Fibroblast of lung (primary cell): ENCODE measurements around the gene STPG4.

Experiments used
- EZH2 ChIP-seq: IDR thresholded peaks from 2 replicates; pipeline ENCODE4 v1.5.1; 2012; ENCODE audit warnings: low read length, control low read depth, mild to moderate bottlenecking; ENCODE audit errors: missing control alignments
- TF ChIP-seq, protein P1 (sequence below), 2 donors: IDR thresholded peaks in 1 of 2; conservative IDR thresholded peaks in 1 of 2; 1 replicate in 1 of 2; 2 replicates in 1 of 2; pipeline ENCODE4 v1.5.1; 2011 to 2012; ENCODE audit warnings: low read length in 2 of 2, control low read depth in 1 of 2, inconsistent platforms in 1 of 2, low read depth in 1 of 2, mild to moderate bottlenecking in 1 of 2

DNA sequence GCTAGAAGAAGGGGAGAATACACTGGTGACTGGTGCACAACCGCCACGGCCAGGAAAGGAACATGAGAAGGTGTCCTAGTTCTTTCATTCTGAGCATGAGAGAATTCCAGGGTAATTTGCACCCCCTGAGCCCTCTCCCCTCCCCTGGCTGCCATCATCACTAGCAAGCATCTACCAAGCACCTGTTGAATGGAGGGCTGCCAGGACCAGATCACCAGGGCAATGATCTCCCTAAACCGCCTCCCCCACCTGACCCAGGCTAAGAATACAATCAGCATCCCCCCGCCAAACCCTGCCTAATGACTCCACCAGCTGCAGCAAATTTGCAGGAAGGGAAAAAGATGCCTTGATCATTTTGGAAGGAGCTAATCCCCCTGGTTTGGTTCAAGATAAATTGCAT is 100.2 kb downstream of the STPG4 start:
- TF ChIP-seq EZH2: no peak
- TF ChIP-seq, protein P1, sequence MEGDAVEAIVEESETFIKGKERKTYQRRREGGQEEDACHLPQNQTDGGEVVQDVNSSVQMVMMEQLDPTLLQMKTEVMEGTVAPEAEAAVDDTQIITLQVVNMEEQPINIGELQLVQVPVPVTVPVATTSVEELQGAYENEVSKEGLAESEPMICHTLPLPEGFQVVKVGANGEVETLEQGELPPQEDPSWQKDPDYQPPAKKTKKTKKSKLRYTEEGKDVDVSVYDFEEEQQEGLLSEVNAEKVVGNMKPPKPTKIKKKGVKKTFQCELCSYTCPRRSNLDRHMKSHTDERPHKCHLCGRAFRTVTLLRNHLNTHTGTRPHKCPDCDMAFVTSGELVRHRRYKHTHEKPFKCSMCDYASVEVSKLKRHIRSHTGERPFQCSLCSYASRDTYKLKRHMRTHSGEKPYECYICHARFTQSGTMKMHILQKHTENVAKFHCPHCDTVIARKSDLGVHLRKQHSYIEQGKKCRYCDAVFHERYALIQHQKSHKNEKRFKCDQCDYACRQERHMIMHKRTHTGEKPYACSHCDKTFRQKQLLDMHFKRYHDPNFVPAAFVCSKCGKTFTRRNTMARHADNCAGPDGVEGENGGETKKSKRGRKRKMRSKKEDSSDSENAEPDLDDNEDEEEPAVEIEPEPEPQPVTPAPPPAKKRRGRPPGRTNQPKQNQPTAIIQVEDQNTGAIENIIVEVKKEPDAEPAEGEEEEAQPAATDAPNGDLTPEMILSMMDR (conservative IDR thresholded peaks at IDR 0.05 in 1 of 2, IDR thresholded peaks at IDR 0.05 in 1 of 2; ENCODE audit: low read depth in 1 of 2, low read length in 2 of 2): no peak
